BJ (cell line): ENCODE data around the gene IQCH. TPM values are rescaled to one million over a fixed set of nuclear protein-coding genes. Genes with fewer than 3 reads are reported as not detected.

ENCODE experiments used
- CTCF ChIA-PET: fragments of 350-600 bp; formaldehyde crosslinking; extraction: SDS; loops from one replicate; lab custom pipeline; 2021; ENCODE audit warnings: antibody characterized with exemption, inconsistent platforms; lab: Yijun Ruan, JAX
- POLR2A ChIA-PET: fragments of 300-600 bp; sonication (Branson Sonifier 250); formaldehyde crosslinking; extraction: SDS; loops from one replicate; lab custom pipeline; 2021; ENCODE audit warnings: antibody characterized with exemption; lab: Charles Lee
- DNase-seq: peaks from one replicate; pipeline ENCODE4 v3.0.0-alpha.2; 2011; ENCODE audit warnings: low read depth
- H3K27me3 ChIP-seq: 2 replicates; pipeline ENCODE4 v1.6.0; 2011; ENCODE audit warnings: low read length; ENCODE audit not compliant: control insufficient read depth, insufficient read depth
- H3K36me3 ChIP-seq: 2 replicates; pipeline ENCODE4 v1.5.1; 2011; ENCODE audit warnings: low read length; ENCODE audit not compliant: control insufficient read depth, insufficient read depth
- H3K4me3 ChIP-seq: 2 replicates; pipeline ENCODE4 v1.5.1; 2011; ENCODE audit warnings: low read depth, mild to moderate bottlenecking, control low read depth, low read length
- CTCF ChIP-seq: IDR thresholded peaks from 2 replicates; pipeline ENCODE4 v1.5.1; 2011; ENCODE audit warnings: low read depth, mild to moderate bottlenecking, control low read depth, inconsistent platforms, low read length, moderate library complexity; ENCODE audit not compliant: insufficient read depth
- polyA plus RNA-seq: library from polyadenylated mRNA; depleted of rRNA; stranded (reverse); fragments of >200 nt; gene quantifications from 2 replicates; pipeline ENCODE4 v1.2.3, GENCODE V29; 2011

Gene IQCH
- polyA plus RNA-seq, 1 experiment = 0.82 TPM

GRCh38 chr15:67409175-67409574 lies 154.6 kb downstream of the IQCH start:
- ChIA-PET CTCF (no interaction called here), POLR2A (no interaction called here)
- Histone ChIP-seq H3K27me3 (no peaks in the 10 kb centered on the region), H3K4me3 (no peak overlapping the region), H3K36me3 (no peaks in the 10 kb centered on the region)
- DNase-seq = no peak
- TF ChIP-seq CTCF = no peak

GRCh38 chr15:67411486-67411885 lies 156.9 kb downstream of the IQCH start:
- ChIA-PET CTCF (interaction anchor here (0.9 kb wide), 1 partner anchor 17 kb away, joined by 3 read pairs; no protein-coding TSS in a partner anchor), POLR2A (no interaction called here)
- no peaks in the 10 kb centered on the region for H3K36me3 ChIP-seq
- no peaks in the 10 kb centered on the region for H3K27me3 ChIP-seq
- no peak for TF ChIP-seq CTCF
- no peak for DNase-seq
- no peak overlapping the region for H3K4me3 ChIP-seq

- Histone ChIP-seq H3K36me3 (no peaks in the 10 kb centered on the region), H3K27me3 (no peaks in the 10 kb centered on the region), H3K4me3 (no peak overlapping the region)
- ChIA-PET POLR2A (no interaction called here), CTCF (interaction anchor here (0.6 to 1.7 kb wide), 5 partner anchors 9 to 235 kb away, joined by 3 to 5 read pairs (median 3); no protein-coding TSS in a partner anchor)
- DNase-seq = no peak
- no peak for TF ChIP-seq CTCF
These were observed 159.3 kb downstream of the IQCH start for GRCh38 chr15:67413770-67414390.

GRCh38 chr15:67415181-67415580 lies 160.6 kb downstream of the IQCH start:
- no peak for TF ChIP-seq CTCF
- Histone ChIP-seq H3K27me3 (no peaks in the 10 kb centered on the region), H3K36me3 (no peaks in the 10 kb centered on the region), H3K4me3 (no peak overlapping the region)
- ChIA-PET POLR2A (no interaction called here), CTCF (interaction anchor here (1.3 kb wide), 1 partner anchor 18 kb away, joined by 5 read pairs; no protein-coding TSS in a partner anchor)
- DNase-seq = no peak

DNA sequence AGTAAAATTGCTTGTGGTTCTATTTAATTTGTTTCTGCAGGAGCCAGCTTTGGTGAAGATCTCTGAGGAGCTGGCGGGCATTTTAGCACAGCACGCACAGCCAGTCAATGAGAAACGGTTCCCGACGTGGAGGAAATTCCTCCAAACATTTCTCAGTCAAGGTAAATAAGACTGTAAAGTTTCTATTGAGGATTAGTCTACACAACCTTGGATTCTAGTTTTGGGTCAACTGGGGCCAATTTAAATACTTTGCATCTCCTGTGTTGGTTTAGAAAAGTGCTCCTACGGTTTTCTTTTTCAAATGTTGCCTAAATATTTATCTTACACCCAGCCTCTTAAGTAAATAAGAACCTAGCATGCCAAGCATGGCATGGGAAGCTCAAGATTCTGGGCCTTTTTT lies 162.3 kb downstream of the IQCH start:
- Histone ChIP-seq H3K36me3 (no peaks in the 10 kb centered on the region), H3K4me3 (no peak overlapping the region), H3K27me3 (no peaks in the 10 kb centered on the region)
- no peak for TF ChIP-seq CTCF
- DNase-seq = no peak
- POLR2A ChIA-PET = no interaction called here
- CTCF ChIA-PET = no interaction called here
